OCI-LY7 (cell line): ENCODE results near the gene IL1RAPL2. TPM values are rescaled to one million over a fixed set of nuclear protein-coding genes. Genes with fewer than 3 reads are reported as not detected.
"Not testable (repeated sequence)": the region's sequence is repeated elsewhere in the genome, so short reads cannot be mapped to it uniquely, and the experiment has no call there.

ENCODE experiments used
- BruUV-seq: library from RNA; stranded (reverse); fragments of 400-500 nt; replicated peaks from 2 replicates; lab custom pipeline; 2021; lab: Mats Ljungman, UMichigan
- CTCF ChIA-PET: fragments of 300-600 bp; sonication (Branson Sonifier 250); formaldehyde crosslinking; loops from one replicate; lab custom pipeline; 2022; ENCODE audit warnings: antibody characterized with exemption; ENCODE audit not compliant: unreplicated experiment; lab: Charles Lee
- POLR2A ChIA-PET: fragments of 300-600 bp; sonication (Branson Sonifier 250); formaldehyde crosslinking; loops from one replicate; lab custom pipeline; 2022; ENCODE audit warnings: antibody characterized with exemption; lab: Charles Lee
- DNase-seq: peaks from one replicate; pipeline ENCODE4 v3.0.0-alpha.2; 2015; ENCODE audit warnings: low spot score
- H2AFZ ChIP-seq: fragments of 200-600 bp; sonication (generic), shearing (Covaris generic); 2 replicates; pipeline ENCODE4 v1.6.1; 2014; ENCODE audit warnings: mild to moderate bottlenecking, antibody characterized with exemption, low read length, moderate library complexity
- H3K27ac ChIP-seq: fragments of 200-600 bp; sonication (generic); 2 replicates; pipeline ENCODE4 v1.5.1; 2014; ENCODE audit warnings: mixed run types, low read depth, mild to moderate bottlenecking, moderate library complexity, low read length, inconsistent platforms; ENCODE audit not compliant: poor library complexity, severe bottlenecking
- H3K36me3 ChIP-seq: fragments of 200-600 bp; sonication (generic); 2 replicates; pipeline ENCODE4 v1.6.1; 2014; ENCODE audit warnings: mild to moderate bottlenecking, antibody characterized with exemption, low read length, moderate library complexity, mixed read lengths; ENCODE audit not compliant: insufficient read depth
- H3K4me1 ChIP-seq: fragments of 200-600 bp; sonication (generic); 2 replicates; pipeline ENCODE4 v1.5.1; 2014; ENCODE audit warnings: mild to moderate bottlenecking, low read length; ENCODE audit not compliant: insufficient read depth, poor library complexity, severe bottlenecking
- H3K4me2 ChIP-seq: fragments of 200-600 bp; sonication (generic); 2 replicates; pipeline ENCODE4 v1.6.1; 2014; ENCODE audit warnings: mild to moderate bottlenecking, low read length
- H3K4me3 ChIP-seq: fragments of 200-600 bp; sonication (generic); 2 replicates; pipeline ENCODE4 v1.5.1; 2014; ENCODE audit warnings: mild to moderate bottlenecking, low read depth, low read length; ENCODE audit not compliant: poor library complexity, severe bottlenecking
- H3K79me2 ChIP-seq: fragments of 200-600 bp; sonication (generic); 2 replicates; pipeline ENCODE4 v1.6.1; 2016; ENCODE audit warnings: low read depth, mild to moderate bottlenecking, low read length, moderate library complexity, mixed read lengths; ENCODE audit not compliant: insufficient read depth
- H3K9me2 ChIP-seq: fragments of 200-600 bp; sonication (generic); 2 replicates; pipeline ENCODE4 v1.6.1; 2016; ENCODE audit warnings: mild to moderate bottlenecking, low read length, mixed read lengths; ENCODE audit not compliant: insufficient read depth
- H3K9me3 ChIP-seq: fragments of 200-600 bp; sonication (generic); 2 replicates; pipeline ENCODE4 v1.6.1; 2014; ENCODE audit warnings: mild to moderate bottlenecking, mixed run types, low read length, mixed read lengths
- H4K20me1 ChIP-seq: fragments of 200-600 bp; sonication (generic); 2 replicates; pipeline ENCODE4 v1.6.1; 2014; ENCODE audit warnings: mild to moderate bottlenecking, antibody characterized with exemption, low read length, moderate library complexity, mixed read lengths; ENCODE audit not compliant: insufficient read depth
- EZH2phosphoT487 ChIP-seq: fragments of 200-600 bp; sonication (generic); IDR thresholded peaks from 2 replicates; pipeline ENCODE4 v1.6.1; 2018; ENCODE audit warnings: low read depth, borderline replicate concordance, mild to moderate bottlenecking, mixed run types, antibody characterized with exemption, low read length, moderate library complexity, mixed read lengths
- intact Hi-C: fragments of 100-400 bp; cut with micrococcal nuclease; formaldehyde crosslinking; loops from one replicate; pipeline ENCODE4 v1.10.0; 2022; ENCODE audit not compliant: unreplicated experiment
- total RNA-seq, 2 experiments: library from RNA; depleted of rRNA in 1 of 2; stranded (reverse); fragments of >200 nt in 1 of 2; shearing (Covaris generic) in 1 of 2; gene quantifications; 2 replicates each; pipeline ENCODE4 v1.2.3, GENCODE V29; 2014 to 2022
- TF ChIP-seq, protein P1 (sequence below): fragments of 200-600 bp; sonication (generic); conservative IDR thresholded peaks from 2 replicates; pipeline ENCODE4 v1.5.1; 2014; ENCODE audit warnings: mild to moderate bottlenecking, antibody characterized with exemption, low read length, moderate library complexity, mixed read lengths

Gene IL1RAPL2
- total RNA-seq, 2 experiments from 2014 or later = not detected

DNA sequence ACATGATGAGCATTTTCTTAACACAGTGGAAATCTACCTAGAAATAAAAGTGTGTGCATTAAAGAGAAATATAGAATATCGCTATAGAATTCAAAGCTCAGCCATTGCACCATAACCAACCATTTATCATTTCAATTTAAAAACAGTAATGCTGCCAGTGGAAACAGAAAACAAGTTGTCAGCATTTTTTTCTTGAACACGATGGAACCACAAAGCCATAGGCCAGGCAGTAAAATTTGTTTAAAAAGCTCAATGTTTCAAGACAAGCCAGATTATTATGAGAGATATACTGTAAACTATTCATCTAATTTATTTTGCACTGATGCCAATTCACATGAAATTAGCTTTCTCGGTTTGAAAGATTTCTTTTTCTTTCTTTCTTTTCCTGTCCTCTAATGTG is 1209.7 kb downstream of the IL1RAPL2 start:
- DNase-seq = no peak
- H3K9me2 ChIP-seq = no peaks in the 10 kb centered on the region
- no peak overlapping the region for H2AFZ ChIP-seq
- no peaks in the 10 kb centered on the region for H3K4me1 ChIP-seq
- H3K4me2 ChIP-seq = no peak overlapping the region
- intact Hi-C loops = no loop called here
- no peak for TF ChIP-seq EZH2phosphoT487
- TF ChIP-seq, protein P1, sequence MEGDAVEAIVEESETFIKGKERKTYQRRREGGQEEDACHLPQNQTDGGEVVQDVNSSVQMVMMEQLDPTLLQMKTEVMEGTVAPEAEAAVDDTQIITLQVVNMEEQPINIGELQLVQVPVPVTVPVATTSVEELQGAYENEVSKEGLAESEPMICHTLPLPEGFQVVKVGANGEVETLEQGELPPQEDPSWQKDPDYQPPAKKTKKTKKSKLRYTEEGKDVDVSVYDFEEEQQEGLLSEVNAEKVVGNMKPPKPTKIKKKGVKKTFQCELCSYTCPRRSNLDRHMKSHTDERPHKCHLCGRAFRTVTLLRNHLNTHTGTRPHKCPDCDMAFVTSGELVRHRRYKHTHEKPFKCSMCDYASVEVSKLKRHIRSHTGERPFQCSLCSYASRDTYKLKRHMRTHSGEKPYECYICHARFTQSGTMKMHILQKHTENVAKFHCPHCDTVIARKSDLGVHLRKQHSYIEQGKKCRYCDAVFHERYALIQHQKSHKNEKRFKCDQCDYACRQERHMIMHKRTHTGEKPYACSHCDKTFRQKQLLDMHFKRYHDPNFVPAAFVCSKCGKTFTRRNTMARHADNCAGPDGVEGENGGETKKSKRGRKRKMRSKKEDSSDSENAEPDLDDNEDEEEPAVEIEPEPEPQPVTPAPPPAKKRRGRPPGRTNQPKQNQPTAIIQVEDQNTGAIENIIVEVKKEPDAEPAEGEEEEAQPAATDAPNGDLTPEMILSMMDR = no peak
- no peak overlapping the region for H3K27ac ChIP-seq
- no peak overlapping the region for H3K4me3 ChIP-seq
- ChIA-PET POLR2A (no interaction called here), CTCF (no interaction called here)
- no TSS peak for BruUV-seq
- H3K9me3 ChIP-seq = no peaks in the 10 kb centered on the region
- H3K36me3 ChIP-seq = no peaks in the 10 kb centered on the region
- H4K20me1 ChIP-seq = no peaks in the 10 kb centered on the region
- H3K79me2 ChIP-seq = no peaks in the 10 kb centered on the region

DNA sequence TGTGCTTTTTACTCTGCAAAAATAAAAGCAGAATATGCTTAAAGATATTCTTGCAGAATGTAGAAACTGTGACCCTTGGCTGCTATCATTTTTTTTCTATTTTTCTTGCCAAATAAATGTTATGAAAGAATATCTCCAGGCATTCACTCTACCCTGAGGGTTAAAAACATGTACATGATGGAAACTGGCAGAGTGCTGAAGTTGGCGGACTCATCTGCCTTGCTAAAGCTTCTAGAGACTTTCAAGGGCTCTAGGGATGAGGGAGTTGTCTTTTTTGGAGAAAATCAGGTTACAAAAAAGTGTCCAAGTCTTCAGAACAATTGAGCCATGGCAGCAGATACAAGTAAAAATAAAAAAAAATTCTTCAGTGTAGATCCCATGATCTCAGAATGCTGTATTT is 1215.8 kb downstream of the IL1RAPL2 start:
- Histone ChIP-seq H2AFZ (no peak overlapping the region), H3K36me3 (no peaks in the 10 kb centered on the region), H3K9me3 (no peaks in the 10 kb centered on the region), H3K9me2 (no peaks in the 10 kb centered on the region), H3K79me2 (no peaks in the 10 kb centered on the region), H3K27ac (no peak overlapping the region), H4K20me1 (no peaks in the 10 kb centered on the region), H3K4me3 (no peak overlapping the region), H3K4me2 (no peak overlapping the region), H3K4me1 (no peaks in the 10 kb centered on the region)
- POLR2A ChIA-PET = no interaction called here
- CTCF ChIA-PET = no interaction called here
- TF ChIP-seq, protein P1 = no peak
- no peak for TF ChIP-seq EZH2phosphoT487
- no TSS peak for BruUV-seq
- DNase-seq = no peak
- intact Hi-C loops = no loop called here

DNA sequence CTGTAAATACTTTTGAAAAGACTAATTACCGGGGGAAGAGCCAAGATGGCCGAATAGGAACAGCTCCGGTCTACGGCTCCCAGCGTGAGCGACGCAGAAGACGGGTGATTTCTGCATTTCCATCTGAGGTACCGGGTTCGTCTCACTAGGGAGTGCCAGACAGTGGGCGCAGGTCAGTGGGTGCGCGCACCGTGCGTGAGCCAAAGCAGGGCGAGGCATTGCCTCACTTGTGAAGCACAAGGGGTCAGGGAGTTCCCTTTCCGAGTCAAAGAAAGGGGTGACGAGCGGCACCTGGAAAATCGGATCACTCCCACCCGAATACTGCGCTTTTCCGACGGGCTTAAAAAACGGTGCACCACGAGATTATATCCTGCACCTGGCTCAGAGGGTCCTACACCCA is 1230.9 kb downstream of the IL1RAPL2 start:
- H3K79me2 ChIP-seq, POLR2A ChIA-PET, H3K4me2 ChIP-seq, H3K4me3 ChIP-seq, CTCF ChIA-PET, intact Hi-C loops, H2AFZ ChIP-seq, H3K36me3 ChIP-seq, H3K9me2 ChIP-seq, H3K9me3 ChIP-seq, DNase-seq, H3K27ac ChIP-seq, H3K4me1 ChIP-seq, H4K20me1 ChIP-seq, BruUV-seq: not testable (repeated sequence)
